GM18858 (cell line): ENCODE results near the gene C2CD2L.
A peak's percentile ranks its signal among the peaks of the same experiment; 100 is the strongest.
"Not testable (repeated sequence)": the region's sequence is repeated elsewhere in the genome, so short reads cannot be mapped to it uniquely, and the experiment has no call there.

Experiments
- ATAC-seq: cut with Tn5 transposase; IDR thresholded peaks from one replicate; pipeline ENCODE4 v1.9.1; 2021; ENCODE audit not compliant: unreplicated experiment

The C2CD2L gene

GRCh38 chr11:119092880-119093842 lies 14.0 kb upstream of the C2CD2L start:
- no peak for ATAC-seq

GRCh38 chr11:119093942-119094815 lies 13.0 kb upstream of the C2CD2L start:
- ATAC-seq: no peak

- peak; percentile 19 for ATAC-seq
Measured at GRCh38 chr11:119094816-119095065, 12.4 kb upstream of the C2CD2L start.

GRCh38 chr11:119095066-119095880 lies 11.9 kb upstream of the C2CD2L start:
- ATAC-seq: peak; percentile 70

- no peak for ATAC-seq
Measured at GRCh38 chr11:119099711-119100110, 7.4 kb upstream of the C2CD2L start.

GRCh38 chr11:119100246-119100970 lies 6.7 kb upstream of the C2CD2L start:
- no peak for ATAC-seq

GRCh38 chr11:119100994-119101758 lies 6.0 kb upstream of the C2CD2L start:
- peak; percentile 2 for ATAC-seq

GRCh38 chr11:119101759-119102423 lies 5.3 kb upstream of the C2CD2L start, which contains the start of gene DPAGT1:
TSS of gene DPAGT1 (minus strand) at chr11:119101853. CDS start at chr11:119101655, 198 bp downstream.
- ATAC-seq: peak; percentile 44

- not testable (repeated sequence) for ATAC-seq
Measured at GRCh38 chr11:119103161-119103664, 3.9 kb upstream of the C2CD2L start.

- no peak for ATAC-seq
Measured at GRCh38 chr11:119103793-119104192, 3.4 kb upstream of the C2CD2L start.

GRCh38 chr11:119107538-119108145 lies 498 bp downstream of the C2CD2L start:
- ATAC-seq: no peak

GRCh38 chr11:119108146-119108856 lies 1.2 kb downstream of the C2CD2L start:
- no peak for ATAC-seq

GRCh38 chr11:119108857-119109221 lies 1.7 kb downstream of the C2CD2L start:
- ATAC-seq: no peak

- ATAC-seq: no peak
Measured at GRCh38 chr11:119109843-119110242, 2.7 kb downstream of the C2CD2L start.

GRCh38 chr11:119110439-119110838 lies 3.3 kb downstream of the C2CD2L start:
- no peak for ATAC-seq

- no peak for ATAC-seq
Measured at GRCh38 chr11:119111361-119111925, 4.3 kb downstream of the C2CD2L start.

GRCh38 chr11:119112314-119113020 lies 5.3 kb downstream of the C2CD2L start:
- no peak for ATAC-seq
